NCI-H524 treated with DMSO at 0.1 percent for 48 hours (cell line): ENCODE results near the gene IPO9.

ENCODE experiments used
- DNase-seq: peaks from one replicate; lab custom pipeline; 2025; lab: John Stamatoyannopoulos, UW

IPO9 gene

GRCh38 chr1:201828820-201829774 lies at the start of gene IPO9:
IPO9 (plus strand) TSS chr1:201829157; CDS start chr1:201829210, 53 bp downstream.
- peak; percentile 45 for DNase-seq

GRCh38 chr1:201779351-201779880 lies 49.5 kb upstream of the IPO9 start:
- DNase-seq = no peak

DNA sequence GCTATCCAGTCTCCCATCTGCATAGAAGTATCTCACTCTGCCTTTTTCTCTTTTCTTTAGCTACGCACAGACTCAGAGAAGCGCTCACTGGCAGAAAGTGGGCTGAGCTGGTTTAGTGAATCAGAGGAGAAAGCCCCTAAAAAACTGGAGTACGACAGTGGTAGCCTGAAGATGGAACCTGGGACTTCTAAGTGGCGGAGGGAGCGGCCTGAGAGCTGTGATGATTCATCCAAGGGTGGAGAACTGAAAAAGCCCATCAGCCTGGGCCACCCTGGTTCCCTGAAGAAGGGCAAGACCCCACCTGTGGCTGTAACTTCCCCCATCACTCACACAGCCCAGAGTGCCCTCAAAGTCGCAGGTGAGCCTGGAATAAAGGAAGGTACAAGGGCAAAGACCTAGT lies 48.0 kb upstream of the IPO9 start:
- DNase-seq = no peak

DNA sequence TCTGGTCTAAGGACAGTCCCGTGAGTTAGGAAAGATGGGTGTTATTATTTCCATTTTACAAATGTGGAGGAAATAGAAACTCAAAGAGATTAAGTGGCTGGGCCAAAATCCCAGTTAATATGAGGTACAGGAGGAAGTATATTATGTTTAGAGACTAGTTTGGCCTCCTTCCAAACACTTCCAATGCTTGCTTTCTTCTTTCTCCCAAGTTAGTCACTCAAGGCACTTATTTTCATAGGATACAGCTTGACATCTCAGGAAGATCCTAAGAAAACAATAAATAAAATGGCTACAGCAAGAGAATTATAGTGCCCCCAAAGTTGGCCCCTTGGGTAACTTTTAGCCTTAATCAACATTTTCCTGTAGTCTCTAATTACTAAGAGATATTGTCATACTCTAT lies 47.5 kb upstream of the IPO9 start:
- DNase-seq = no peak

DNA sequence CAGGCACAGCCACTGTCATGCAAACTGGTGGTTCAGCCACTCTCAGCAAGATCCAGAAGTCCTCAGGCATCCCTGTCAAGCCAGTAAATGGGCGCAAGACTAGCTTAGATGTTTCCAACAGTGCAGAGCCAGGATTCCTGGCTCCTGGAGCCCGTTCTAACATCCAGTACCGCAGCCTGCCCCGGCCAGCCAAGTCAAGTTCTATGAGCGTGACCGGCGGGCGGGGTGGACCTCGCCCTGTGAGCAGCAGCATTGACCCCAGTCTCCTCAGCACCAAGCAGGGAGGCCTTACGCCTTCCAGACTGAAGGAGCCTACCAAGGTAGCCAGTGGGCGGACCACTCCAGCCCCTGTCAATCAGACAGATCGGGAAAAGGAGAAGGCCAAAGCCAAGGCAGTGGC lies 46.6 kb upstream of the IPO9 start:
- DNase-seq = no peak

GRCh38 chr1:201783058-201783457 lies 45.9 kb upstream of the IPO9 start:
- no peak for DNase-seq

GRCh38 chr1:201783572-201783971 lies 45.4 kb upstream of the IPO9 start:
- DNase-seq = no peak

- no peak for DNase-seq
Measured at GRCh38 chr1:201785291-201785690, 43.7 kb upstream of the IPO9 start.

GRCh38 chr1:201786824-201787223 lies 42.1 kb upstream of the IPO9 start:
- DNase-seq = no peak

GRCh38 chr1:201788296-201788695 lies 40.7 kb upstream of the IPO9 start:
- no peak for DNase-seq

- no peak for DNase-seq
Measured at GRCh38 chr1:201789245-201789644, 39.7 kb upstream of the IPO9 start.

GRCh38 chr1:201790261-201790660 lies 38.7 kb upstream of the IPO9 start:
- no peak for DNase-seq

- no peak for DNase-seq
Measured at GRCh38 chr1:201791051-201791778, 37.7 kb upstream of the IPO9 start.

DNA sequence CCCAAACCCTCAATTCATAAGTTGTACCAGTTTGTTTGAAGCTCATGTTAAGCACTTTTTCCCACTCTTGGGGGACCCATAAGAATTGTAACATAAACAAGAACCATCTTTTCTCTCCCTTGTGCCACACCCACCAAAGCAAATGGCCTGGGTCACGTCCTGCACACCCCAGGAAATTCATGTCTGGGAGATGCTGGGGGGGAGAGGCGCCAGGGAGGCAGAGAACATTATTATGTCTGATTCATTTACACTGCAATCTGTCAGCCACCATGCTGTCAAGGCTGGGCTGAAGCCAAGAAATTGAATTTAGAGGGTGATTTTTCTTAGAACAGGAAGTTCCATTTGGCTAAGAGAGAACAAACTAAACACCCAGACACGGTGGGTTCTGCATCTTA lies 37.2 kb upstream of the IPO9 start:
- no peak for DNase-seq

DNA sequence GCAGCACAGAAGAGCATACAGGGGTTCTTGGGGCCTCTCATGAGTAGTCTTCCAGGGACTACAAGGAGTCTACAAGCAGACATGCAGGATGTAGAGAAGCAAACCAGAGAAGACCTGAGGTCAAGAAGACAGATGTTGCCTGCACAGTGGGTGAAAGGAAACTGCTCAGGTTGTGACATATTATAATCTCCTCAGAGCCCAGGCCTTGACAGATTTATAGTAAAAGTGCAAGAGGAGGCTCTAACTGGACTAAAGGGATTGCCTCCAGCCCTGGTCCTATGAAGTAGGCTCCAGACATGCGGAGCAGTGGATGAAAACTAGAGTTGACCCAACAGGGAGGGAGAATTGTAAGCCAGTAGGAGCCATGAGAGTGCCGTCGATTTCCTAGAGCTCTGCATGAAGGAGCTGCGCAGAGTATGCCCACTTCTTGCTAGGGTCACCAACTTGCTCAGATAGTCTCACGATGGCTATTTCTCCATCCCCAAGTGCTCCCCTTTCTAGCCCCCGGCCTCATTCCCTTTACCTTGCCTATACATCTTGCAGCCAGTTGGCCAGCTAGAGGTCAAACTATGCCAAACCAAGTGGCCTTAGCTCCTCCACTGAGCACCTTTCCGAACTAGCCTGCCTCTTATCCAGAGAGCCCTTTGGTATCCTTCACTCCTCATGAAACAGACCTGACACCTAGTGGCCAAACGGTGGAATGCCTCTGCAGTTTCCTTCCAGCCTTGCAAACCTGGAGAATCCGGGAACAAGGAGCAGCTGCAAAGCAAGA lies 36.2 kb upstream of the IPO9 start:
- DNase-seq = peak; percentile 12

- DNase-seq = no peak
Measured at GRCh38 chr1:201793306-201793925, 35.5 kb upstream of the IPO9 start.

DNA sequence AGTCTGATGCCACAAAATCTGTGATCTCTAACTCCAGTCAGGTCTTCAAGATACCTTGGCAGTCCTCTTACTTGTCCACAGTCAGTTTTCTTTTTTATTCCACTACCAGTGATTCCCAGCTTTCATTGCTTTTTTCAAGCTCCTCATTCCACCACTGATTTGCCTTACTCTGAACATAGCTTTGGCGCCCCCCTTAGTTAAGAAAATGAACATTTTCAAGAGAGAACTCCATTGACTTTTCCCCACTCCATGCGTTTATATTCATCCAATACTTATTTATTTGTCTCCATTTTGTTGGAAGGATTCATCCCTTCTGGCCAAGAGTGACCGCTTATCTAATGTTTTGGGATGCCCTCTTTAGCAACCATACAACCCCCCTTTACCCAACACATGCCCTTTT lies 33.9 kb upstream of the IPO9 start:
- no peak for DNase-seq

DNA sequence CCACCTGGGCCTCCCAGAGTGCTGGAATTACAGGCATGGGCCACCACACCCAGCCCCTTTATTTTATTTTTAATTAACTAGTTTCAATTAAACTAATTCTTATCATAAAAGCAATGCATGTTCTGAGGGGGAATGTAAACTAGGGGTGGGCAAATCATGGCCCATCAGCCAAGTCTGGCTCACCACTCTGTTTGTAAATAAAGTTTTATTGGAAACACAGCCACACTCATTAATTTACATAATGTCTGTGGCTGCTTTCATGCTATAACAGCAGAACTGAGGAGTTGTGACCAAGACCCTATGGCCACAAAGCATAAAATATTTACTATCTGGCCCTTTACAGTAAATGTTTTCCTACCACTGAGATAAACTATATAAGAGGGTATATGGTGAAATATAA lies 28.7 kb upstream of the IPO9 start:
- DNase-seq = no peak

DNA sequence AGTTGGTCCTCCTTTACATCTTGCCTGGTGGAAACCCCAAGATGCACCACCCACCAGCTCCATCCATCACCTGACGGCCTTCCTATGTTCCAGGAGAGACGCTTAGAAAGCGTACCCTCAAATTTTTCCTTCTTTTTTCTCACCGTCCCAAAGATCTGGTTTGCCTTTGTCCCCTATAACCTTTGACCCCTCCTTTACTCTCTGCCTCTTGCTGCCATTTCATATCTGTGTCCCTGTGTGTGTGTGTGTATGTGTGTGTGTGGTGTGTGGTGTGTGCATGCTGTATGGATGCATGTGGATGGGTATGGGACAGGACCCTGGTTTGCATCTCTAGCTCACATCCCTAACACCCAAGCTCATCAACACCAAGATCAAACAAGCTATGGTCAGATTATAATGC lies 22.2 kb upstream of the IPO9 start:
- DNase-seq = no peak

- DNase-seq = no peak
Measured at GRCh38 chr1:201807958-201808632, 20.9 kb upstream of the IPO9 start.

DNA sequence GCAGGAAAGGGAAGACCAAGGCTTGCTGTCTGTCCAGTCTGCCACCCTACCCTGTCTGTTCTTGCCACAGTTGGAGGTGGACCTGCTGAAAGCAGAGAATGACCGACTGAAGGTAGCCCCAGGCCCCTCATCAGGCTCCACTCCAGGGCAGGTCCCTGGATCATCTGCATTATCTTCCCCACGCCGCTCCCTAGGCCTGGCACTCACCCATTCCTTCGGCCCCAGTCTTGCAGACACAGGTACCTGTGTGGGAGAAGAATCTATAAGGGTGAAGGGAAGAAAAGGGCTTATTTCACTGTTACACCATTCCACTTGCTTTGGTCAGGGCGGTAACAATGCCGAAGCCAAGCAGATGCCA lies 20.3 kb upstream of the IPO9 start:
- DNase-seq = no peak
